Limb (tissue), 2 donors: ENCODE measurements around the gene GPM6B.

Source experiments
- DNase-seq, 2 donors: peaks; one replicate each; pipeline ENCODE4 v3.0.0-alpha.2; 2016; ENCODE audit errors: extremely low spot score in 2 of 2

Gene GPM6B

GRCh38 chrX:13768939-13769338, 48.0 kb downstream of the GPM6B start:
- DNase-seq, result no peak

GRCh38 chrX:13764765-13765164, 52.1 kb downstream of the GPM6B start:
- no peak for DNase-seq

GRCh38 chrX:13764281-13764680, 52.6 kb downstream of the GPM6B start:
- no peak for DNase-seq

GRCh38 chrX:13763489-13763888, 53.4 kb downstream of the GPM6B start:
- DNase-seq, result no peak

- no peak for DNase-seq
Measured at GRCh38 chrX:13761606-13762414, 55.1 kb downstream of the GPM6B start.

GRCh38 chrX:13760426-13760825, 56.5 kb downstream of the GPM6B start:
- DNase-seq, result no peak

GRCh38 chrX:13759152-13759718, 57.7 kb downstream of the GPM6B start:
- no peak for DNase-seq

- no peak for DNase-seq
Measured at GRCh38 chrX:13756381-13756780, 60.5 kb downstream of the GPM6B start.

GRCh38 chrX:13755254-13755653, 61.6 kb downstream of the GPM6B start:
- no peak for DNase-seq

- DNase-seq, result no peak
Measured at GRCh38 chrX:13754765-13755164, 62.1 kb downstream of the GPM6B start.

GRCh38 chrX:13752646-13753045, 64.2 kb downstream of the GPM6B start:
- DNase-seq, result no peak

- no peak for DNase-seq
Measured at GRCh38 chrX:13752141-13752540, 64.8 kb downstream of the GPM6B start.

- no peak for DNase-seq
Measured at GRCh38 chrX:13750812-13751211, 66.1 kb downstream of the GPM6B start.

GRCh38 chrX:13750204-13750603, 66.7 kb downstream of the GPM6B start:
- DNase-seq, result no peak

GRCh38 chrX:13748486-13748885, 68.4 kb downstream of the GPM6B start:
- DNase-seq, result no peak

- no peak for DNase-seq
Measured at GRCh38 chrX:13747836-13748235, 69.1 kb downstream of the GPM6B start.

GRCh38 chrX:13742397-13743176, 74.3 kb downstream of the GPM6B start:
- no peak for DNase-seq

GRCh38 chrX:13741695-13742094, 75.2 kb downstream of the GPM6B start:
- DNase-seq, result no peak

GRCh38 chrX:13734278-13735172, 82.4 kb downstream of the GPM6B start, which contains the start of the genes OFD1 and TRAPPC2:
Gene OFD1 (plus strand): TSS chrX:13734748. CDS start chrX:13735072, 324 bp downstream.
Gene TRAPPC2 (minus strand): TSS chrX:13734620. CDS start chrX:13719963, 14,657 bp downstream.
- DNase-seq, result peak; percentile 84 to 90

GRCh38 chrX:13733506-13733905, 83.4 kb downstream of the GPM6B start:
- DNase-seq, result no peak
